ENCODE measurements around the gene GEMIN2. TPM values are rescaled to one million over a fixed set of nuclear protein-coding genes. Genes with fewer than 3 reads are reported as not detected.

The GEMIN2 gene
- total RNA-seq, 1 experiment from 2014 or later, result 31.4 TPM

GRCh38 chr14:39179042-39179441 lies 64.9 kb downstream of the GEMIN2 start:
- Mint-ChIP-seq H3K36me3 (ENCODE audit: insufficient read depth, unreplicated experiment) (peaks cover 10% of the 10 kb centered on the region), H3K27ac (ENCODE audit: unreplicated experiment) (no peak overlapping the region), H3K9me3 (ENCODE audit: unreplicated experiment) (no peaks in the 10 kb centered on the region), H3K4me1 (ENCODE audit: low read depth, unreplicated experiment) (peaks cover 7% of the 10 kb centered on the region), H3K27me3 (ENCODE audit: insufficient read depth, unreplicated experiment) (no peaks in the 10 kb centered on the region), H3K4me3 (ENCODE audit: unreplicated experiment) (peak overlapping the region; percentile 9)
- TF ChIP-seq CTCF (IDR thresholded peaks at IDR 0.05; ENCODE audit: insufficient read depth in 1 of 2, low read depth in 1 of 2, low read length in 1 of 2, severe bottlenecking in 1 of 2, unreplicated experiment in 1 of 2), result no peak
- DNase-seq, result no peak
- no peaks in the 10 kb centered on the region for H3K9me3 ChIP-seq
- H3K4me1 ChIP-seq, result 0 out of 2 replicates have a peak, but pooled peaks cover 8% of the 10 kb centered on the region
- no TSS peak for BruUV-seq (replicated peaks)
- intact Hi-C loops (cut with micrococcal nuclease; ENCODE audit: unreplicated experiment), result no loop called here
- CTCF ChIA-PET, result interaction anchor here (0.8 kb wide), 1 partner anchor 1467 kb away, joined by 4 read pairs; no protein-coding TSS in a partner anchor
- POLR2A ChIA-PET, result interaction anchor here (0.7 to 0.9 kb wide), 2 partner anchors 9 to 900 kb away, joined by 6 to 15 read pairs; partner anchors contain the start of gene TRAPPC6B
- peaks cover 3% of the 10 kb centered on the region; the same call in 1 of the 2 replicates for H3K36me3 ChIP-seq (ENCODE audit: control insufficient read depth, insufficient read depth, low read length)
- H3K27me3 ChIP-seq (replicated peaks; ENCODE audit: control insufficient read depth, insufficient read depth, low read length), result no peaks in the 10 kb centered on the region
- no peak overlapping the region for H3K4me3 ChIP-seq (ENCODE audit: low read depth, low read length)

- Histone ChIP-seq H3K9me3 (no peaks in the 10 kb centered on the region), H3K4me1 (0 out of 2 replicates have a peak, but pooled peaks cover 8% of the 10 kb centered on the region), H3K36me3 (ENCODE audit: control insufficient read depth, insufficient read depth, low read length) (peaks cover 3% of the 10 kb centered on the region; the same call in 1 of the 2 replicates), H3K27me3 (replicated peaks; ENCODE audit: control insufficient read depth, insufficient read depth, low read length) (no peaks in the 10 kb centered on the region), H3K4me3 (ENCODE audit: low read depth, low read length) (no peak overlapping the region)
- POLR2A ChIA-PET, result no interaction called here
- TF ChIP-seq CTCF (IDR thresholded peaks at IDR 0.05; ENCODE audit: insufficient read depth in 1 of 2, low read depth in 1 of 2, low read length in 1 of 2, severe bottlenecking in 1 of 2, unreplicated experiment in 1 of 2), result no peak
- H3K27ac Mint-ChIP-seq (ENCODE audit: unreplicated experiment), result no peak overlapping the region
- no peaks in the 10 kb centered on the region for H3K9me3 Mint-ChIP-seq (ENCODE audit: unreplicated experiment)
- no TSS peak for BruUV-seq (replicated peaks)
- H3K4me1 Mint-ChIP-seq (ENCODE audit: low read depth, unreplicated experiment), result peaks cover 7% of the 10 kb centered on the region
- no peak overlapping the region for H3K4me3 Mint-ChIP-seq (ENCODE audit: unreplicated experiment)
- CTCF ChIA-PET, result no interaction called here
- no peaks in the 10 kb centered on the region for H3K27me3 Mint-ChIP-seq (ENCODE audit: insufficient read depth, unreplicated experiment)
- peaks cover under 1% of the 10 kb centered on the region for H3K36me3 Mint-ChIP-seq (ENCODE audit: insufficient read depth, unreplicated experiment)
- intact Hi-C loops (cut with micrococcal nuclease; ENCODE audit: unreplicated experiment), result no loop called here
- DNase-seq, result no peak
Measured at GRCh38 chr14:39180553-39180952, 66.4 kb downstream of the GEMIN2 start.

- 0 out of 2 replicates have a peak, but pooled peaks cover 8% of the 10 kb centered on the region for H3K4me1 ChIP-seq
- H3K27me3 Mint-ChIP-seq (ENCODE audit: insufficient read depth, unreplicated experiment), result no peaks in the 10 kb centered on the region
- H3K4me3 ChIP-seq (ENCODE audit: low read depth, low read length), result no peak overlapping the region
- DNase-seq, result no peak
- H3K36me3 ChIP-seq (ENCODE audit: control insufficient read depth, insufficient read depth, low read length), result peaks cover 3% of the 10 kb centered on the region; the same call in 1 of the 2 replicates
- intact Hi-C loops (cut with micrococcal nuclease; ENCODE audit: unreplicated experiment), result no loop called here
- H3K4me1 Mint-ChIP-seq (ENCODE audit: low read depth, unreplicated experiment), result peaks cover 7% of the 10 kb centered on the region
- TF ChIP-seq CTCF (IDR thresholded peaks at IDR 0.05; ENCODE audit: insufficient read depth in 1 of 2, low read depth in 1 of 2, low read length in 1 of 2, severe bottlenecking in 1 of 2, unreplicated experiment in 1 of 2), result no peak
- ChIA-PET CTCF (no interaction called here), POLR2A (no interaction called here)
- no TSS peak for BruUV-seq (replicated peaks)
- no peaks in the 10 kb centered on the region for H3K9me3 Mint-ChIP-seq (ENCODE audit: unreplicated experiment)
- no peaks in the 10 kb centered on the region for H3K27me3 ChIP-seq (replicated peaks; ENCODE audit: control insufficient read depth, insufficient read depth, low read length)
- peaks cover 3% of the 10 kb centered on the region for H3K36me3 Mint-ChIP-seq (ENCODE audit: insufficient read depth, unreplicated experiment)
- H3K27ac Mint-ChIP-seq (ENCODE audit: unreplicated experiment), result no peak overlapping the region
- no peaks in the 10 kb centered on the region for H3K9me3 ChIP-seq
- no peak overlapping the region for H3K4me3 Mint-ChIP-seq (ENCODE audit: unreplicated experiment)
Measured at GRCh38 chr14:39181026-39181692, 67.0 kb downstream of the GEMIN2 start.

Measured in Caco-2 (cell line).